HG02852 (cell line): ENCODE measurements around the gene PPP1R1B.
A peak's percentile ranks its signal among the peaks of the same experiment; 100 is the strongest.

Experiments used
- ATAC-seq: cut with Tn5 transposase; IDR thresholded peaks from one replicate; pipeline ENCODE4 v1.9.1; 2021; ENCODE audit warnings: mild to moderate bottlenecking, moderate library complexity; ENCODE audit not compliant: unreplicated experiment

PPP1R1B gene

GRCh38 chr17:39631403-39631802 is 4.7 kb downstream of the PPP1R1B start:
- ATAC-seq: no peak

DNA sequence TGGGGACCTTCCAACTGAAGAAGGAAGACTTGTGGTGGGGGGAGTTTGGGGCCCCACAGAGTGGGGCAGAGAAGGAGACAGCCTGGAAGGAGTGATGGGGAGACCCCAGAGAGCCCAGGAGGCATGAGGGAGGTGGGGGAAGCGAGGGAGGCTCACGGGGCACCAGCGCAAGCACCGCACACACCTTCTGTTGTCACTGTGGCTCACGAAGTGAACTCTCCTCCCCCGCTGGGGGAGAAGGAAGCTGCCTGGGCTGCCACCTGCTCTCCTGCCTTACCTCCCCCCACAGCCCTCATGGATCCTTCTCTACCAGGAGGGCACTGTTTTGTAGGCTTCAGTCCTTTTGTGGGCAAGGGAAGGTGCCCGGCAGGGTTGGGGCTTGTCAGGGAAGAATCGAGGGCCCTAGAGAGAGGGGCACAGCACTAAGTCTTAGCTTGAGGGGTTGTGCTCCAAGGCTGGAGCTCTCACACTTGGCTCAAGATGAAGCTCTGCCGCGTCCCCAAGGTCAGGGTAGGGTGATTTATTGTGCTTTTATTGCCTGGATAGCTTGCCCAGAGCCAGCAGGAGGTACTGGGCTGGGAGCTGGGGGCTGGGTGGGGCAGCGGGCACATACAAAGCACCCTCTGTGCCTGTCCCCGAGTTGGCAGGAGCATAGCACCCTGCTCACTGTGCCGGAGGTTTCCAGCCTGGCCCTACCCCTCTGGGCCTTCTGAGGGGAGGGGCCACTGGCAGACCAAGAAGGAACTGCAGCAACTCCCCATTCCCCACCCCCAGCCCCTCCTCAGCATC is 5.6 kb downstream of the PPP1R1B start:
- ATAC-seq: no peak

DNA sequence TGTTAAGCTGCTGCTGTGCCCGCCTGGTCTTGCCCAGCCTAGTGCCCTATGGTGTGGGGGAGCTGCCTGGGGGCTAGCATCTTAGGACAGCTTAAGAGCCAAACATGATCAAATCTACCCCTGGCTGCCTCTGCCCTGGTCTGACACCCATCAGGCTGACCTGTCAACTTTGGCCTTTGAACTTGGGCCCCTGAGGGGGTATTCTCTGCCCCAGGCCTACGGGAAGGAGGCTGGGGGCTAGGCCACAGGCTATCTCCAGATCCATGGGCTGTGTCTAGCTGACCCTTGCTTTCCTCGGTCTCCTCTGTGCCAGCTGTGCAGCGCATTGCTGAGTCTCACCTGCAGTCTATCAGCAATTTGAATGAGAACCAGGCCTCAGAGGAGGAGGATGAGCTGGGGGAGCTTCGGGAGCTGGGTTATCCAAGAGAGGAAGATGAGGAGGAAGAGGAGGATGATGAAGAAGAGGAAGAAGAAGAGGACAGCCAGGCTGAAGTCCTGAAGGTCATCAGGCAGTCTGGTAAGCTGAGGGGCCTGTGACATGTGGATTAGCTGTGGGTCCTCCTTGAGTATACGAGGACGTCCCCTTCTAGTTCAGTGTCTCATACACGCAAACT is 6.9 kb downstream of the PPP1R1B start:
- no peak for ATAC-seq

GRCh38 chr17:39634384-39634871 is 7.7 kb downstream of the PPP1R1B start:
- no peak for ATAC-seq

- no peak for ATAC-seq
Observed at GRCh38 chr17:39635614-39636176, 8.9 kb downstream of the PPP1R1B start.

DNA sequence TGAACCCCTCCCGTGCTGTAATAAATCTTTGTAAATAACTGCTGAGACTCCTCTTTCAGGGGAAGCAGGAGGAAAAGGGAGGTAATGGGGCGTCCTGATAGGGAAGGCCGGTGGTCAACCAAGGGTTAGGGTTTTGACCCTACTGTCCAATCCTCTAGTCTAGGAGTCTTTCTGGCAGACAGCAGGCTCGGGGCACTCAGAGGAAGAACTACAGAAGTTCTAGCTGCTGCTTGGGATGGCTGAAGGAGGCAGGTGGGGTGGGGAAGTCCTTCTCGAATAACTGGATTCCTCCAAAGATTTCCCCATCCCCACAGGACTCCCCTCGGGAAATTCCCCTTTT is 9.8 kb downstream of the PPP1R1B start:
- peak; percentile 10 for ATAC-seq

DNA sequence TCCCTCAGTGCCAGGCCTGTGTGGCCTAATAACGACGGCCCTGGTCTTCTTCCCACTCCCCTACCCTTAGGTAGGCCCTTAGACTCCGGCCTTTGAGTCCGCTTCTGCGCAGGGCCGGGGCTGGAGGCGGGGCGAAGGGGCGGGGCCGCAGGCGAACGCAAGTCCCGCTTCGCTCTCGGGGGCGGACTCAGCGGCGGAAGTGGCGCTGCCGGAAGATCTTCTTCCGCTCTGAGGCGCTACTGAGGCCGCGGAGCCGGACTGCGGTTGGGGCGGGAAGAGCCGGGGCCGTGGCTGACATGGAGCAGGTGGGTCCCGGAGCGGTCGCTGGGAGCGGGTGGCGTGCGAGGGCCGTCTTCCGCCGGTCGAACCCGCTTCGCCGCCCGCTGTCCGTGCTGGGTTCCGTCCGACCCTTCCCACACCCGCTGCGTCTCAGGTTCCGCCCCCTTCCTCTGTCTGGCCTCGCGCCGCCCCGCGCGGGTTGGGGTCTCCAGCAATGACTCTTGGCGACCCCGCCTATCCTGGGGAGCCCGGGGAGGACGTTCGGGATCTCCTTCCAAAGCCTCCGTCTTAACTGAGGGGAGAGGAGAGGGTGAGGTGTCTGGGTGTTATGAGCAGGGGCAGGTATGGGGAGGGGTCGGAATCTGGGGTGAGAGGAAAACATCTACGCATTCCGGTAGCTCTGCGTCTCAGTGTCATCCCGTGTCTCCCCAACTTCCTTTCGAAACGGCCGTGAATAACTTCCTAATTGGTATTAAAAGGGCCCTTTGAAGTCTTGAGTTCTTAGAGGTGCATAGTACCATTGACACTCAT is 10.4 kb downstream of the PPP1R1B start, which contains the start of gene STARD3:
Gene STARD3 (plus strand): TSS at position 218 of the 810 bp plus-strand sequence. CDS start 16,388 bp downstream, outside the sequence.
- peak; percentile 81 for ATAC-seq

GRCh38 chr17:39638317-39638716 is 11.6 kb downstream of the PPP1R1B start:
- no peak for ATAC-seq

GRCh38 chr17:39639043-39639442 is 12.3 kb downstream of the PPP1R1B start:
- no peak for ATAC-seq

- no peak for ATAC-seq
Observed at GRCh38 chr17:39639566-39640458, 13.1 kb downstream of the PPP1R1B start.

DNA sequence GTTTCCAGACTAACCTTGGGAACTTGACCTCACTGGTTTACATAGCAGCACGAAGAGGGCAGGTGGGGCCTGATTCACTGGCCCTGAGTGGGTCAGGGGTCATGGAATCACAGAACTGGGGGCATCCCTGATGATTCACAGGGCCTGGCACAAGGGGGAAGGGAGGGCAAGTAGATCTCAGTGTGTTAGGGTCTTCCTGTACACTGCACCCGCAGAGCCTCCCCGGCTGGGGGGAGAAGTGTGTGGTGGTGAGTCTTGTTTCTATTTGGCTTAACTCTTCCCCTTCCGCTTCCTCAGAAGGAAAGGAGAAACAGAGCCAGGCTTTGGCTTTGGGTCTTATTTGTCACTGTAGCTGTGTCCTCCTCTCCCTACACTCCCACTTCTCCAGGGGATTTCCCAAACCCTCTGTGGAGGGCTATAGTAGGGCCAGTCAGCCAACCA is 13.9 kb downstream of the PPP1R1B start:
- ATAC-seq: no peak

GRCh38 chr17:39641097-39641496 is 14.3 kb downstream of the PPP1R1B start:
- ATAC-seq: no peak

- ATAC-seq: no peak
Observed at GRCh38 chr17:39641883-39642282, 15.1 kb downstream of the PPP1R1B start.

GRCh38 chr17:39642291-39643074 is 15.7 kb downstream of the PPP1R1B start:
- ATAC-seq: no peak

GRCh38 chr17:39643271-39643670 is 16.5 kb downstream of the PPP1R1B start:
- ATAC-seq: no peak

DNA sequence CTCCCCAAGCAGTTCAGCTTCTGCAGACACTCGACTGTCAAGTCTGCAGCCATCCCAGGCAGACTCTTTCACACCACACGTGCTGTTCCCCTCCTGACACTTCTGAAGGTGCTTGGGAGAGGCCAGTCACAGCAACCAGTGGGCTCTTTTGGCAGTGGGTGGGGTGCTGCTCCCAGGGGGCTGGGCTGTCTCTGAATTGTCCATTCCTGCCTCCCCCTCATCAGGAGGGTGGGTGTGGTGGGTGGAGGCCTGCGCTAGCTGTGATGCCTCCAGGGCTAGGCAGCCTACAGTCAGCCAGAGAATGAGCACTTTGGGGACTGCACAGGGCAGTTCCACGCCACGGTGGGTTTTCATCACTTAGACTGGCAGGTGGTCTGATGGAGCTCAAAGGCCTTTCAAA is 20.5 kb downstream of the PPP1R1B start:
- no peak for ATAC-seq

DNA sequence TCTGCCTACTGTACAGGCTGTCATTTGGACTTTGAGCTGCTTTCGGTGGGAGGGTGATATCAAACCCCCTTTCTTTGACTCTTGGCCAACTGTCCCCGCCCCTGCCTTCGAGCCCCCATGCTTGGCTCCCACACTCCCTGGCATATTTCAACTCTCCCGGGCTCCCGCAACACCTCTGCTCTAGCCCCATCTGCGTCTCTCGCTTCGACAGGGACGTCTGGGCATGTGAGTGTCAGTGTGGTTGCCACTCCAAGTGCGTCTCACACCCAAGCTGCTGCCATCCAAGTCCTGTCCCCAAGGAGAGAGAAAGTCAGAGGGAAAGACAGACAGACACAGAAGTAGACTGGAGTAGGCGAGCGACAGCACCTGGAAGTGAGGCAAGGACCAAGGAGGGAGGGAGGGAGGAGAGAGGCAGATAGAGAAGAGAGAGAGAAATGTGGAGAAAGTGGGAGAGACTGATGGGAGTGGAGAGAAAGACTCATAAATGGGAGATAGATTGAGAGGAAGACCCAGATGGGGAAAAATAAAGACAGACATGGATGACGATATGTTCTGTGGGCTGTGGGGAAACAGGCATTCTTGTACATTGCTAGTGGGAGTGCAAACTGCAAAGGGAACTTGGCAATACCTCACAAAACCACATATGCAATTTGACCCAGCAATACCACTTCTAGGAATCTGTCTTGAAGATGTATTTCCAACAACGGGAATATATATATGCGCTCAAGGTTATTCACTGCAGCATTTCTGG is 22.0 kb downstream of the PPP1R1B start:
- ATAC-seq: no peak

DNA sequence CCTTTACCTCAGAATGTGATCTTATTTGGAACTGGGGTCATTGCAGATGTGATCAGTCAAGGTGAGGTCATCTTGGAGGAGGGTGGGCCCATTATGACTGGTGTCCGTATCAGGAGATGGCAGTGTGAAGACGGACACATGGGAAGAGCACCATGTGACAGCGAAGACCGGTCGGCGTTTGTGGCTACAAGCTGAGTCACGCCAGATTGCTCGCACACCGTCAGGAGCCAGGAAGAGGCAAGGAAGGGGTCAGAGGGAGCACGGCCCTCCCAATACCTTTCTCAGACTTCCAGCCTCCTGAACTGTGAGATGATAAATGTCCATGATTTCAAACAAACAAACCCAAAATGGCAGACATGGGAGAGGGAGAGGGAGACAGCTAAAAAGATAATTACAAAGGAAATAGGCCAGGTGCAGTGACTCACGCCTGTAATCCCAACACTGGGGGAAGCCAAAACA is 23.4 kb downstream of the PPP1R1B start:
- no peak for ATAC-seq
